Stimulated activated CD8-positive, alpha-beta memory T cell treated with anti-CD3 and anti-CD28 coated beads, Interleukin-15, amount 100 ng/mL, for 48 hours (primary cell): ENCODE measurements around the gene GGT7.
"Not testable (repeated sequence)": the region's sequence is repeated elsewhere in the genome, so short reads cannot be mapped to it uniquely, and the experiment has no call there.

Experiments used
- DNase-seq, 2 donors: peaks; one replicate each; pipeline ENCODE4 v3.0.0-alpha.2; 2020; ENCODE audit warnings: low read depth in 2 of 2

GGT7 gene

GRCh38 chr20:34883087-34883688 lies 10.5 kb upstream of the GGT7 start:
- no peak for DNase-seq

GRCh38 chr20:34881689-34882088 lies 9.0 kb upstream of the GGT7 start:
- no peak for DNase-seq

- not testable (repeated sequence) for DNase-seq
Observed at GRCh38 chr20:34880971-34881370, 8.3 kb upstream of the GGT7 start.

GRCh38 chr20:34880215-34880850 lies 7.7 kb upstream of the GGT7 start:
- no peak for DNase-seq

GRCh38 chr20:34876406-34877282 lies 4.0 kb upstream of the GGT7 start, which contains the start of gene ACSS2:
TSS of gene ACSS2 (plus strand) at chr20:34876612. CDS start at chr20:34876646, 34 bp downstream.
- peak in 1 of 2 donors; percentile 87 for DNase-seq

- peak in 1 of 2 donors; percentile 92 for DNase-seq
Observed at GRCh38 chr20:34875642-34876405, 3.2 kb upstream of the GGT7 start.

- DNase-seq: peak; percentile 32 to 39
Observed at GRCh38 chr20:34874094-34874654, 1.5 kb upstream of the GGT7 start.

GRCh38 chr20:34873583-34874093 lies 982 bp upstream of the GGT7 start:
- no peak for DNase-seq

GRCh38 chr20:34871966-34872621 lies 562 bp downstream of the GGT7 start:
- DNase-seq: no peak

GRCh38 chr20:34871320-34871926 lies 1.2 kb downstream of the GGT7 start:
- no peak for DNase-seq

- DNase-seq: no peak
Observed at GRCh38 chr20:34864216-34864615, 8.4 kb downstream of the GGT7 start.

GRCh38 chr20:34863421-34863965 lies 9.2 kb downstream of the GGT7 start:
- DNase-seq: no peak

GRCh38 chr20:34862724-34863123 lies 9.9 kb downstream of the GGT7 start:
- DNase-seq: no peak

- DNase-seq: no peak
Observed at GRCh38 chr20:34861386-34862084, 11.1 kb downstream of the GGT7 start.

- no peak for DNase-seq
Observed at GRCh38 chr20:34859826-34860545, 12.7 kb downstream of the GGT7 start.

GRCh38 chr20:34859367-34859766 lies 13.3 kb downstream of the GGT7 start:
- no peak for DNase-seq

GRCh38 chr20:34852298-34852697 lies 20.4 kb downstream of the GGT7 start:
- no peak for DNase-seq

- DNase-seq: no peak
Observed at GRCh38 chr20:34850969-34851368, 21.7 kb downstream of the GGT7 start.

- DNase-seq: no peak
Observed at GRCh38 chr20:34849778-34850177, 22.9 kb downstream of the GGT7 start.
